Prostate gland (tissue), 2 donors: ENCODE data around the gene FAM222B. TPM values are rescaled to one million over a fixed set of nuclear protein-coding genes. Genes with fewer than 3 reads are reported as not detected.

Source experiments
- DNase-seq: peaks from one replicate; pipeline ENCODE4 v3.0.0-alpha.2; 2019; ENCODE audit warnings: low spot score
- H3K27ac ChIP-seq, 2 donors: fragments of 200-600 bp; sonication (generic); 2 replicates each; pipeline ENCODE4 v1.5.1; 2017 to 2019
- H3K27me3 ChIP-seq: fragments of 200-600 bp; sonication (generic); replicated peaks from 2 replicates; pipeline ENCODE4 v1.5.1; 2019; ENCODE audit not compliant: insufficient read depth
- H3K36me3 ChIP-seq, 2 donors: fragments of 200-600 bp; sonication (generic); 1 replicate in 1 of 2; 2 replicates in 1 of 2; pipeline versions ENCODE4 v1.5.1 to v1.8.1; 2017 to 2019
- H3K4me1 ChIP-seq: fragments of 200-600 bp; sonication (generic); replicated peaks from 2 replicates; pipeline ENCODE4 v1.5.1; 2019
- H3K4me3 ChIP-seq, 2 donors: fragments of 200-600 bp; sonication (generic); 2 replicates each; pipeline ENCODE4 v1.5.1; 2017 to 2019
- H3K9me3 ChIP-seq: fragments of 200-600 bp; sonication (generic); 2 replicates; pipeline ENCODE4 v1.5.1; 2017
- CTCF ChIP-seq, 4 experiments: fragments of 200-600 bp in 2 of 4; fragments of 450-650 bp in 2 of 4; sonication (generic) in 2 of 4; IDR thresholded peaks; 1 replicate in 3 of 4; 2 replicates in 1 of 4; pipeline ENCODE4 v1.5.1; 2016 to 2019; ENCODE audit warnings: antibody characterized with exemption in 4 of 4, mild to moderate bottlenecking in 2 of 4, moderate library complexity in 2 of 4
- POLR2A ChIP-seq: fragments of 450-650 bp; IDR thresholded peaks from one replicate; pipeline ENCODE4 v1.6.1; 2016; ENCODE audit warnings: antibody characterized with exemption, mild to moderate bottlenecking
- POLR2AphosphoS5 ChIP-seq: sonication (generic); formaldehyde crosslinking; IDR thresholded peaks from one replicate; pipeline ENCODE4 v1.6.1; 2017; ENCODE audit warnings: antibody characterized with exemption
- whole genome bisulfite sequencing: methylation state at CpG from one replicate; pipeline ENCODE4 v1.1.5; 2018; 5-methylcytosine and 5-hydroxymethylcytosine counted together
- intact Hi-C: fragments of 100-400 bp; cut with DNase I; formaldehyde crosslinking; loops from one replicate; pipeline ENCODE4 v1.14.2; 2022
- total RNA-seq, 2 donors: library from RNA; depleted of rRNA; stranded (reverse); fragments of >200 nt; gene quantifications; one replicate each; pipeline ENCODE4 v1.1.0, GENCODE V29; 2016

FAM222B gene
- total RNA-seq, 2 donors from 2014 or later, result 14.9 to 48.9 TPM

- WGBS, result under 1% methylated on average over 10 of the region's 10 CpGs
- TF ChIP-seq POLR2A (no peak), POLR2AphosphoS5 (no peak), CTCF (IDR thresholded peaks at IDR 0.05) (no peak)
- intact Hi-C loops, result no loop called here
- Histone ChIP-seq H3K4me3 (peak overlapping the region; percentile 53 to 77), H3K9me3 (no peaks in the 10 kb centered on the region), H3K27me3 (no peaks in the 10 kb centered on the region), H3K4me1 (peaks cover 4% of the 10 kb centered on the region), H3K27ac (peak overlapping the region; percentile 81 to 92), H3K36me3 (no peaks in the 10 kb centered on the region)
- no peak for DNase-seq
Measured at GRCh38 chr17:28812748-28813377, 29.7 kb downstream of the FAM222B start.

DNA sequence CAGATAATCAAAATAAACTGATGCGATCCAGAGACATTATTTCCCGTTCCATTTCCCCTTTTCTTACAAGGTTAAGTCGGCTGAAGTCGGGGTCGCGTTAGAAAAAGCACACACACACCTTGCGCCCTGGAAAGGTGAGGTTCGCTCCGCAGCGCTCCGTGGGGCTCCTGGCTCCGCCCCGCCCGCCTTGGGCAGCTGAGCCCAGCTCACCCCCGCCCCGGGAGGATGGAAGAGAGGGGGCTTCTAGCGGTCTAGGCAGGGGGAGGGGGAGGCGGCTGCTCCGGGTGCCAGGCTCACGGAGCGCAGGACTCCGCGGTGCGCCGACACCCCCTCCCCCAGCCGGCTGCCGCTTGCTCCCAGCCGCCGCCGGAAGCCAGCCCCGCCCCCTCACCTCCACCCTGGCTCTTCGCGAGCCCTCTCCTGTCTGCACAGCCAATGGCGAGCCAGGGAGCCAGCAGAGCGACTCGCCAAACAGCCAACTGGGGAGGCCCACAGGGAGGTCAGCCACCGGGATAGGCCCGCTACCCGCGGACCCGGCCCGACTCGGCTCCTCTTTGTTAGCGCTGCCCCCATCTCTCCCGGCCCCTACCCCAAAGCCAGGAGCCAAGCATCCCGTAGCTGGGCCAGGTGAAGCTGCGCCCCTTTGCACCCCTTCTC, 30.4 kb downstream of the FAM222B start:
- Histone ChIP-seq H3K4me1 (peaks cover 4% of the 10 kb centered on the region), H3K36me3 (no peaks in the 10 kb centered on the region), H3K4me3 (peak overlapping the region; percentile 53 to 77), H3K27ac (peak overlapping the region; percentile 81 to 92), H3K27me3 (no peaks in the 10 kb centered on the region), H3K9me3 (no peaks in the 10 kb centered on the region)
- DNase-seq, result peak; percentile 98
- intact Hi-C loops, result no loop called here
- TF ChIP-seq POLR2A, result peak; percentile 59
- TF ChIP-seq CTCF (IDR thresholded peaks at IDR 0.05), result no peak
- TF ChIP-seq POLR2AphosphoS5, result peak; percentile 69
- WGBS, result under 1% methylated on average over 35 of the region's 47 CpGs

DNA sequence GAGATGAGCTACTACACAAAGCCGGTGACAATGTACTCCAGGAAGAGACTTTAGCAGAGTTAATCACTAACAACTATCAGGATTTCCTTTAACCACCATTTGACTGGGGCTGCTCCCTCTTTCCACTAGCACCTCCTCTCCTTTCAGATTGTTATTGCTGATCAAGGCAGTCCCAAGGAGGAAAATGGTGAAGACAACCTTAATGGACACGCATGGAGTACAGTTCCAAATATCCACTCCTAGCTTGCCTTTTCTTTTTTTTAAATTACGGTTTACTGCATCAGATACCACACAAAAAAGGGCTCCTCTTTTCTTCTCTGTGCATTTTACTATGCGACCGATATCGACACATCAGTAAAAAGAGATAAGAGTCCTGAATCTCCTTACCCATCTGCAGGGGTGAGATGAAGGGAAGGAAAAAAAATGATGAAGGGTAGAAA, 30.9 kb downstream of the FAM222B start:
- TF ChIP-seq POLR2AphosphoS5, result peak; percentile 39
- TF ChIP-seq POLR2A, result no peak
- TF ChIP-seq CTCF (IDR thresholded peaks at IDR 0.05), result no peak
- H3K4me3 ChIP-seq, result peak overlapping the region; percentile 53 to 77
- H3K9me3 ChIP-seq, result no peaks in the 10 kb centered on the region
- H3K4me1 ChIP-seq, result peaks cover 4% of the 10 kb centered on the region
- DNase-seq, result peak; percentile 7
- intact Hi-C loops, result no loop called here
- 4% methylated on average over 6 of the region's 6 CpGs for WGBS
- H3K27ac ChIP-seq, result peak overlapping the region; percentile 81 to 92
- no peaks in the 10 kb centered on the region for H3K36me3 ChIP-seq
- H3K27me3 ChIP-seq, result no peaks in the 10 kb centered on the region

DNA sequence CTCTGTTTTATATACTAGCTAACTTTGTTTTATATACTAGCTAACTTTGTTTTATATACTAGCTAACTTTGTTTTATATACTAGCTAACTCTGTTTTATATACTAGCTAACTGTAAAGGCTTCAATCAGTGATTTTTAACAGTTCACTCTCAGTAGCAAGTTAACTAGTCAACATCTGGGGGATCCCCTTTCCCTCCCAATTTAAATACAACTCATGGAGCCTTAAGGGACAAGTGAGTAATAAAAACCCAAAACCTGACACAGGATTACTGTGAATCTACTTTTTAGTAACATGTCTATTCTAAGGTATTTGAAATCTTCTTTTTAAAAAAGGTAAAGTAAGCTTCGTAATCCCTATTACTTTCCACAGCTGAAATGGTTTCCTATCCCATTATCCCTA, 32.2 kb downstream of the FAM222B start:
- intact Hi-C loops, result no loop called here
- no peak overlapping the region for H3K27ac ChIP-seq
- no peak overlapping the region for H3K4me3 ChIP-seq
- peaks cover 4% of the 10 kb centered on the region for H3K4me1 ChIP-seq
- no peaks in the 10 kb centered on the region for H3K27me3 ChIP-seq
- TF ChIP-seq CTCF (IDR thresholded peaks at IDR 0.05), result no peak
- no peak for TF ChIP-seq POLR2AphosphoS5
- TF ChIP-seq POLR2A, result no peak
- H3K9me3 ChIP-seq, result no peaks in the 10 kb centered on the region
- WGBS, result 93% methylated on average over 1 of the region's 1 CpG
- DNase-seq, result no peak
- no peaks in the 10 kb centered on the region for H3K36me3 ChIP-seq
